ENCODE results near the gene WBP1L.
"Not testable (repeated sequence)": the region's sequence is repeated elsewhere in the genome, so short reads cannot be mapped to it uniquely, and the experiment has no call there.

The WBP1L gene

GRCh38 chr10:102834143-102834542 lies 90.4 kb downstream of the WBP1L start:
- Histone ChIP-seq H3K9me3 (ENCODE audit: control extremely low read depth in 1 of 5, control insufficient read depth in 4 of 5, insufficient read depth in 2 of 5, low read depth in 1 of 5, low read length in 4 of 5) (peaks cover 1 to 14% (median 9%) of the 10 kb centered on the region in 5 experiments), H3K4me3 (ENCODE audit: control insufficient read depth in 1 of 7, extremely low read depth in 1 of 7, insufficient read depth in 4 of 7, low read depth in 2 of 7, low read length in 6 of 7) (no peak overlapping the region), H3K27ac (ENCODE audit: insufficient read depth in 1 of 2, low read depth in 1 of 2, low read length in 2 of 2, poor library complexity in 1 of 2, severe bottlenecking in 2 of 2) (no peak overlapping the region), H3K27me3 (replicated peaks in 2 of 5; ENCODE audit: control insufficient read depth in 4 of 5, insufficient read depth in 5 of 5, low read length in 4 of 5) (peaks cover 0 to 2% (median 0%) of the 10 kb centered on the region in 5 experiments), H3K4me1 (ENCODE audit: control extremely low read depth in 1 of 4, control insufficient read depth in 4 of 4, insufficient read depth in 4 of 4, low read length in 3 of 4) (peaks cover 0 to 9% (median 6%) of the 10 kb centered on the region in 4 experiments), H3K36me3 (ENCODE audit: control insufficient read depth in 4 of 4, insufficient read depth in 4 of 4, low read length in 3 of 4) (no peaks in the 10 kb centered on the region)
- no peak for DNase-seq
- ChIA-PET CTCF (interaction anchor here (1.3 to 4.4 kb wide), 2 partner anchors 78 to 81 kb away, joined by 3 to 26 read pairs; no protein-coding TSS in a partner anchor), POLR2A (no interaction called here)
- 84% methylated on average over 6 of the region's 9 CpGs for WGBS (ENCODE audit: insufficient coverage)

- no peak overlapping the region for H3K4me3 ChIP-seq (ENCODE audit: control insufficient read depth in 1 of 7, extremely low read depth in 1 of 7, insufficient read depth in 4 of 7, low read depth in 2 of 7, low read length in 6 of 7)
Observed at GRCh38 chr10:102835007-102835482, 91.3 kb downstream of the WBP1L start.

GRCh38 chr10:102837230-102837721 lies 93.5 kb downstream of the WBP1L start, which contains the start of gene CYP17A1:
TSS of gene CYP17A1 (minus strand) at chr10:102837413. CDS start at chr10:102837361, 52 bp downstream.
- 96% methylated on average over 5 of the region's 5 CpGs for WGBS (ENCODE audit: insufficient coverage)
- peaks cover 0 to 9% (median 6%) of the 10 kb centered on the region in 4 experiments for H3K4me1 ChIP-seq (ENCODE audit: control extremely low read depth in 1 of 4, control insufficient read depth in 4 of 4, insufficient read depth in 4 of 4, low read length in 3 of 4)
- peaks cover 0 to 2% (median 0%) of the 10 kb centered on the region in 5 experiments for H3K27me3 ChIP-seq (replicated peaks in 2 of 5; ENCODE audit: control insufficient read depth in 4 of 5, insufficient read depth in 5 of 5, low read length in 4 of 5)
- no peak for DNase-seq
- no peak within 1 kb of the TSS for H3K4me3 ChIP-seq (ENCODE audit: control insufficient read depth in 1 of 7, extremely low read depth in 1 of 7, insufficient read depth in 4 of 7, low read depth in 2 of 7, low read length in 6 of 7)
- H3K36me3 ChIP-seq (ENCODE audit: control insufficient read depth in 4 of 4, insufficient read depth in 4 of 4, low read length in 3 of 4), result no peaks in the 10 kb centered on the region
- CTCF ChIA-PET, result interaction anchor here (0.9 to 4.4 kb wide), 8 partner anchors 10 to 497 kb away, joined by 3 to 42 read pairs (median 4); no protein-coding TSS in a partner anchor
- no peak within 1 kb of the TSS for H3K27ac ChIP-seq (ENCODE audit: insufficient read depth in 1 of 2, low read depth in 1 of 2, low read length in 2 of 2, poor library complexity in 1 of 2, severe bottlenecking in 2 of 2)
- POLR2A ChIA-PET, result interaction anchor here (0.9 kb wide), 1 partner anchor 105 kb away, joined by 3 read pairs; no protein-coding TSS in a partner anchor
- peaks cover 1 to 14% (median 9%) of the 10 kb centered on the region in 5 experiments for H3K9me3 ChIP-seq (ENCODE audit: control extremely low read depth in 1 of 5, control insufficient read depth in 4 of 5, insufficient read depth in 2 of 5, low read depth in 1 of 5, low read length in 4 of 5)

More at GRCh38 chr10:102835007-102835482, 91.3 kb downstream of the WBP1L start:
- H3K9me3 ChIP-seq (ENCODE audit: control extremely low read depth in 1 of 5, control insufficient read depth in 4 of 5, insufficient read depth in 2 of 5, low read depth in 1 of 5, low read length in 4 of 5), result peaks cover 1 to 14% (median 9%) of the 10 kb centered on the region in 5 experiments
- ChIA-PET CTCF (interaction anchor here (0.5 to 4.4 kb wide), 14 partner anchors 10 to 499 kb away, joined by 3 to 42 read pairs (median 4); no protein-coding TSS in a partner anchor), POLR2A (no interaction called here)
- no peaks in the 10 kb centered on the region for H3K36me3 ChIP-seq (ENCODE audit: control insufficient read depth in 4 of 4, insufficient read depth in 4 of 4, low read length in 3 of 4)
- H3K4me1 ChIP-seq (ENCODE audit: control extremely low read depth in 1 of 4, control insufficient read depth in 4 of 4, insufficient read depth in 4 of 4, low read length in 3 of 4), result peaks cover 0 to 9% (median 6%) of the 10 kb centered on the region in 4 experiments
- DNase-seq, result peak; percentile 78 to 89 (median 83)
- WGBS (ENCODE audit: insufficient coverage), result 48% methylated on average over 5 of the region's 11 CpGs
- H3K27me3 ChIP-seq (replicated peaks in 2 of 5; ENCODE audit: control insufficient read depth in 4 of 5, insufficient read depth in 5 of 5, low read length in 4 of 5), result peaks cover 0 to 2% (median 0%) of the 10 kb centered on the region in 5 experiments
- H3K27ac ChIP-seq (ENCODE audit: insufficient read depth in 1 of 2, low read depth in 1 of 2, low read length in 2 of 2, poor library complexity in 1 of 2, severe bottlenecking in 2 of 2), result no peak overlapping the region

- not testable (repeated sequence) for H3K36me3 ChIP-seq (ENCODE audit: control insufficient read depth in 4 of 4, insufficient read depth in 4 of 4, low read length in 3 of 4); H3K4me1 ChIP-seq (ENCODE audit: control extremely low read depth in 1 of 4, control insufficient read depth in 4 of 4, insufficient read depth in 4 of 4, low read length in 3 of 4); H3K27ac ChIP-seq (ENCODE audit: insufficient read depth in 1 of 2, low read depth in 1 of 2, low read length in 2 of 2, poor library complexity in 1 of 2, severe bottlenecking in 2 of 2); H3K4me3 ChIP-seq (ENCODE audit: control insufficient read depth in 1 of 7, extremely low read depth in 1 of 7, insufficient read depth in 4 of 7, low read depth in 2 of 7, low read length in 6 of 7); H3K27me3 ChIP-seq (replicated peaks in 2 of 5; ENCODE audit: control insufficient read depth in 4 of 5, insufficient read depth in 5 of 5, low read length in 4 of 5)
- DNase-seq, result peak in 2 of 3 donors; percentile 43 to 60
- POLR2A ChIA-PET, result interaction anchor here (0.6 kb wide), 1 partner anchor 9 kb away, joined by 4 read pairs; no protein-coding TSS in a partner anchor
- 91% methylated on average over 7 of the region's 9 CpGs for WGBS (ENCODE audit: insufficient coverage)
- H3K9me3 ChIP-seq (ENCODE audit: control extremely low read depth in 1 of 5, control insufficient read depth in 4 of 5, insufficient read depth in 2 of 5, low read depth in 1 of 5, low read length in 4 of 5), result peaks cover 1 to 14% (median 11%) of the 10 kb centered on the region in 5 experiments
- CTCF ChIA-PET, result interaction anchor here (0.9 to 3.7 kb wide), 3 partner anchors 26 to 405 kb away, joined by 4 to 42 read pairs (median 4); no protein-coding TSS in a partner anchor
Observed at GRCh38 chr10:102838276-102838927, 94.7 kb downstream of the WBP1L start.

- Histone ChIP-seq H3K36me3 (ENCODE audit: control insufficient read depth in 4 of 4, insufficient read depth in 4 of 4, low read length in 3 of 4) (no peaks in the 10 kb centered on the region), H3K9me3 (ENCODE audit: control extremely low read depth in 1 of 5, control insufficient read depth in 4 of 5, insufficient read depth in 2 of 5, low read depth in 1 of 5, low read length in 4 of 5) (peaks cover 1 to 20% (median 14%) of the 10 kb centered on the region in 5 experiments), H3K4me3 (ENCODE audit: control insufficient read depth in 1 of 7, extremely low read depth in 1 of 7, insufficient read depth in 4 of 7, low read depth in 2 of 7, low read length in 6 of 7) (no peak overlapping the region), H3K4me1 (ENCODE audit: control extremely low read depth in 1 of 4, control insufficient read depth in 4 of 4, insufficient read depth in 4 of 4, low read length in 3 of 4) (no peaks in the 10 kb centered on the region), H3K27me3 (replicated peaks in 2 of 5; ENCODE audit: control insufficient read depth in 4 of 5, insufficient read depth in 5 of 5, low read length in 4 of 5) (no peaks in the 10 kb centered on the region), H3K27ac (ENCODE audit: insufficient read depth in 1 of 2, low read depth in 1 of 2, low read length in 2 of 2, poor library complexity in 1 of 2, severe bottlenecking in 2 of 2) (no peak overlapping the region)
- POLR2A ChIA-PET, result no interaction called here
- WGBS (ENCODE audit: insufficient coverage), result 92% methylated on average over 9 of the region's 11 CpGs
- DNase-seq, result no peak
- CTCF ChIA-PET, result interaction anchor here (0.6 to 1.8 kb wide), 3 partner anchors 12 to 413 kb away, joined by 3 to 4 read pairs (median 3); no protein-coding TSS in a partner anchor
Observed at GRCh38 chr10:102841827-102842345, 98.1 kb downstream of the WBP1L start.

- POLR2A ChIA-PET, result interaction anchor here (0.7 kb wide), 1 partner anchor 26 kb away, joined by 3 read pairs; the partner anchor contains the start of gene AS3MT
- CTCF ChIA-PET, result interaction anchor here (1.1 to 1.8 kb wide), 2 partner anchors 13 to 411 kb away, joined by 3 to 4 read pairs; no protein-coding TSS in a partner anchor
- H3K27me3 ChIP-seq (replicated peaks in 2 of 5; ENCODE audit: control insufficient read depth in 4 of 5, insufficient read depth in 5 of 5, low read length in 4 of 5); H3K4me3 ChIP-seq (ENCODE audit: control insufficient read depth in 1 of 7, extremely low read depth in 1 of 7, insufficient read depth in 4 of 7, low read depth in 2 of 7, low read length in 6 of 7); DNase-seq; H3K4me1 ChIP-seq (ENCODE audit: control extremely low read depth in 1 of 4, control insufficient read depth in 4 of 4, insufficient read depth in 4 of 4, low read length in 3 of 4); H3K36me3 ChIP-seq (ENCODE audit: control insufficient read depth in 4 of 4, insufficient read depth in 4 of 4, low read length in 3 of 4); H3K27ac ChIP-seq (ENCODE audit: insufficient read depth in 1 of 2, low read depth in 1 of 2, low read length in 2 of 2, poor library complexity in 1 of 2, severe bottlenecking in 2 of 2): not testable (repeated sequence)
- H3K9me3 ChIP-seq (ENCODE audit: control extremely low read depth in 1 of 5, control insufficient read depth in 4 of 5, insufficient read depth in 2 of 5, low read depth in 1 of 5, low read length in 4 of 5), result peaks cover 0 to 12% (median 8%) of the 10 kb centered on the region in 5 experiments
- 77% methylated on average over 7 of the region's 8 CpGs for WGBS (ENCODE audit: insufficient coverage)
Observed at GRCh38 chr10:102843139-102843538, 99.4 kb downstream of the WBP1L start.

All from common myeloid progenitor, CD34-positive (primary cell).